ENCODE results near the gene CCDC117. TPM values are rescaled to one million over a fixed set of nuclear protein-coding genes. Genes with fewer than 3 reads are reported as not detected.

Gene CCDC117
- polyA plus RNA-seq, 1 of the 3 experiments (the other 2 are of a cell fraction) = 4.2 TPM

GRCh38 chr22:28793976-28794584 is 21.6 kb downstream of the CCDC117 start (continued):
- no peak for TF ChIP-seq PBX3 (IDR thresholded peaks at IDR 0.05)

GRCh38 chr22:28795071-28795693 is 22.7 kb downstream of the CCDC117 start:
- no peaks in the 10 kb centered on the region for H3K9me3 ChIP-seq
- peaks cover 67% of the 10 kb centered on the region for H3K79me2 ChIP-seq (ENCODE audit: insufficient read depth)
- ChIA-PET POLR2A (no interaction called here), CTCF (interaction anchor here (1.0 to 3.1 kb wide), 4 partner anchors 14 to 195 kb away, joined by 3 to 9 read pairs (median 4); partner anchors contain the start of gene CCDC117)
- no peak for DNase-seq
- peaks cover 2 to 11% of the 10 kb centered on the region in 2 experiments; a peak in 1 of 4 replicates for H3K4me1 ChIP-seq (ENCODE audit: control insufficient read depth in 1 of 2, insufficient read depth in 2 of 2, low read depth in 1 of 2, low read length in 1 of 2)
- H3K4me3 ChIP-seq (ENCODE audit: low read depth in 2 of 2, low read length in 1 of 2) = no peak overlapping the region
- no peak overlapping the region for H3K4me2 ChIP-seq
- H2AFZ ChIP-seq (ENCODE audit: low read depth) = no peak overlapping the region
- TF ChIP-seq POLR2AphosphoS5 (IDR thresholded peaks at IDR 0.05; ENCODE audit: low read depth, low read length) = no peak
- no peak for TF ChIP-seq FOXJ3 (CRISPR knock-in tag; IDR thresholded peaks at IDR 0.05)
- TF ChIP-seq YY1 (IDR thresholded peaks at IDR 0.05; ENCODE audit: low read depth) = no peak
- no peak for TF ChIP-seq PBX3 (IDR thresholded peaks at IDR 0.05)
- TF ChIP-seq RCOR1 (IDR thresholded peaks at IDR 0.05; ENCODE audit: low read length) = no peak
- no peak for TF ChIP-seq MXI1 (IDR thresholded peaks at IDR 0.05; ENCODE audit: low read depth, low read length)
- no peak for TF ChIP-seq ELF1 (IDR thresholded peaks at IDR 0.05)
- TF ChIP-seq TCF12 (IDR thresholded peaks at IDR 0.05) = no peak
- TF ChIP-seq GABPA (IDR thresholded peaks at IDR 0.05; ENCODE audit: low read depth) = no peak
- no peak for TF ChIP-seq SMC3 (IDR thresholded peaks at IDR 0.05; ENCODE audit: low read depth, low read length)
- TF ChIP-seq GATA2 (CRISPR knock-in tag; IDR thresholded peaks at IDR 0.05) = no peak
- TF ChIP-seq MAX (IDR thresholded peaks at IDR 0.05; ENCODE audit: low read depth) = no peak
- TF ChIP-seq TAF1 (IDR thresholded peaks at IDR 0.05; ENCODE audit: borderline replicate concordance, low read depth, low read length) = no peak
- no peak for TF ChIP-seq RAD21 (IDR thresholded peaks at IDR 0.05; ENCODE audit: low read length)
- TF ChIP-seq CHD2 (IDR thresholded peaks at IDR 0.05; ENCODE audit: low read length, partially characterized antibody) = no peak
- no peak for TF ChIP-seq MEF2A (IDR thresholded peaks at IDR 0.05; ENCODE audit: borderline replicate concordance, low read depth)
- no peak for TF ChIP-seq FOXM1 (IDR thresholded peaks at IDR 0.05; ENCODE audit: low read depth)
- no peak for TF ChIP-seq IRF3 (IDR thresholded peaks at IDR 0.05; ENCODE audit: low read depth, low read length)
- H4K20me1 ChIP-seq (ENCODE audit: insufficient read depth) = peaks cover 37% of the 10 kb centered on the region
- H3K27me3 ChIP-seq (ENCODE audit: insufficient read depth) = no peaks in the 10 kb centered on the region
- H3F3A ChIP-seq (replicated peaks; ENCODE audit: insufficient read depth) = peaks cover 67% of the 10 kb centered on the region
- peaks cover 41 to 55% of the 10 kb centered on the region in 2 experiments for H3K36me3 ChIP-seq (replicated peaks in 1 of 2; ENCODE audit: control insufficient read depth in 1 of 2, insufficient read depth in 2 of 2, low read length in 1 of 2)
- 78% methylated on average over 6 of the region's 6 CpGs for WGBS (ENCODE audit: low lambda C conversion rate)
- no peaks in the 10 kb centered on the region for H3K9me2 ChIP-seq
- H3K27ac ChIP-seq (ENCODE audit: low read depth in 2 of 2, low read length in 1 of 2) = 0 out of 4 replicates have a peak overlapping the region, but pooled peaks of 1 of the 2 experiments have one; percentile 3
- H3K9ac ChIP-seq = no peak overlapping the region
